Measurements from ENCODE around the gene CROT.

The CROT gene

DNA sequence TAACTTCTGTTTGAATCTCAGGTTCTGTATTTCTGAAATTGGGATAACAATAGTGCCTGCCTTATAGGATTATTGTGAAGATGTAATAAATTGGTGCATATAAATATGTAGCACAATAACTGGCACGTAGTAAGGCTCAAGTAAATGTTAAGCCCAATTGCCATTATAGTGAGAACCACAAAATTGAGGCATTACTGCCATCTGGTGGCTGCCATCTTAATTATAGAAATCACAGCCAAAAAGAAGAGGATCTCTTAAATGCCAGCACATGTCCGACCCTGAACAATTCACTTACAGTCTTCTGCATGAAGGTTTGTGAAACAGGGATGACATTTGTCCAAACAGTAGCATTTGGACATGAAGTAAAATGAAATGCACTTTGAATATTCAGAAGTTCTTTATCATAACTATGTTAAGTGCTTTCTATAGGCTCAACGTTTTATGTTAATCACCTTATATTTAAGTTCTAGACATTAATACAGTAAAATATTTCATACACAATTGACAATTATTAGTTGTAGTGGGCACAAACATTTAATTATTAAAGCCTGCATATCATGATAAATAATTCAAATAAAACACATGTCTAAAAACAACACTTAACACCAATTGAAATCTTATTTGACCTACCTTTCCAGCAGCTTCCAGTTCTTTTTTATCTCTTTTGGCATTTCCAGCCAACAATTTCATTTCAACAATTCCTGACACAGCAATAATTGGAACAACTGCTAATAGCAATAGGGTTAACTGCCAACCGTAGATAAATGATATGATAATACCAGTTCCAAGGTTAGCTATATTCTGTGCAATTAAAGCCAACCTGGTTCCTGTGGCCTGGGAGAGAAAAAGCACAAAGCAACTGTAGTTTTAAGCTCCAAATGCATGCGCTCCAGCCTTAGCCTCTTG, 71.5 kb downstream of the CROT start:
- no peak for DNase-seq

DNA sequence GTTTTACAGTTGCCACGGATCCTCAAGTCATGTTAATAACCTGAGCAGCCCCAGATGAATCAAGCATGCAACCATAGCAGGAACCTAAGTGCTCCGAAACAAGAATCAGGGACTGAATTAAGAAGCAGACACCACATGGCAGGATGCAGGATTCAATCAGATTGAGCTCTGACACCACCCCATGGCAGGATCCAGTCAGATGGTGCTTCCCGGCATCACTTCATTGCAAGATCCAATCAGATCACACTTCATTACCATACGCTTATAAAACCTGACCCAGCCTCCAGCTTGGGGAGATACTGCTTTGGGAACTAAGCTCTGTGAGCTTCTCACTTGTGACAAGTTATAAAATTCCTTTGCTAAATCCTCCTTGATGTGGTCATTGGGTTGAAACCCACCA, 74.7 kb downstream of the CROT start:
- no peak for DNase-seq

DNA sequence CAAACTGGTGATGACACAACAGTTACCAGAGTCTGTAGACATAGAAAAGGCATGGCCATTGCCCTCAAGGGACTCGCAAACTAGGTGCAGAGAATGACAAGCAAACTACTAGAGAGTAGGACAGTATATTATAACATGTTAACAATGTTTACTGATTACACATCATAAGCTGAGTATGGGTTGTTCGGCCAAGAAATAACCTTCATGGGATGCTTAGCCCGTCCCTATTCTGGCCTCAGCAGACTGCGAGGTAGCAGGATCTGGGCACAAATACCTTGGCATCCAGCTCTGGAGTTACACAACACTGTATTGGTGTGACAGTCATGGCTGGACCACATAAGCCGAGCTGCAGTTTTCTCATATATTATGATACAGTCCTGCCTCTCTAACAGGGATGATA, 78.6 kb downstream of the CROT start:
- no peak for DNase-seq

DNA sequence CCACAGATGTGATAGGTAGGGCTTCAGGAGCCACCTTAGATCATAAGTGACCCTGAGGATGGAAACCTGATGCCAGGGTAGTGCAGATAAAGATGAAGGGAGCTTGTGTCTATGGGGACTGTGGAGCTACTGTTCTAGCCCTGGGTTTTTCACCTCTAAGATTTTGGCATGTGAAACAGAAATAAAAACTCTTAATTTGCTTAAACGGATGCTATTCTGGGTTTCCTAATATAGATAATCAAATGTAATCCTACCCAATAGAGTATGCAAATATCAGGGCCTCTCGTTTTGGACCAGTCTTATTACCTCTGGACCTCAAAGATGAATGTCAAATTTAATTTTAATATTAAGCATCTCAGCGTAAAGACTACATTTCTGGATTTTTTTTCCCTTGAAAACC, 80.7 kb downstream of the CROT start:
- no peak for DNase-seq

DNA sequence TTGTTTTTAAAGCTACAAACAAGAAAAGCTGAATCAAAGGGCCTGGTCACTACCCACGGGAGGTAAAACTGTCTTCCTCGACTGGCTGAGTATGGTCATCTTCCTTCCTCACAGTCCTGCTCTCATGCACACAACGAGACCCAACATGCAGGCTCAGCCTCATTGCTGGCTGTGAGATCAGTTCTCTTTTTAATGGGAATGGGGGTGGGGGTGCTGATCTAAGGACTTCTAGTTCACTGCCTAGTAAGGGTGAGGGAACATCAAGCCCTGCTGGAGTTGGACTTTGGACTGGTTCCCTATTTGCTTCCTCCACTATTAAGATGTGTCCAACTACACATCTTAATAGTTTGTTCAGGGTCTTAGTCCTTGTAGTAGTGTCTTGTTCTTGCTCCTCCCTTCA, 81.8 kb downstream of the CROT start:
- no peak for DNase-seq

DNA sequence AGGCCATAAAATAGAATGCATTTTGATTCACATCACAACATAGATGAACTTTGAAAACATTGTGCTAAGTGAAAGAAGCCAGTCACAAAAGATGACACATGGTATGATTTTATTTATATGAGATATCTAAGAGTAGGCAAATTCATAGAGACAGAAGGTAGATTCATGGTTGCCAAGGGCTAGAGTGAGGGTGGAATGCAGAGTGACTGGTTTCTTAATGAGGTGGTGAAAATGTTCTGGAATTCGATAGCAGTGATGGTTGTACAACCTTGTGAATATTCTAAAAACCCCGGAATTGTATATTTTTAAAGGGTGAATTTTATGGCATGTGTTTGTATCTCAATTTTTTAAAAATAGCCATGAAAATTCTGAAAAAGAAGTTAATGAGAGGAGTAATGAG, 87.1 kb downstream of the CROT start:
- DNase-seq, result no peak

DNA sequence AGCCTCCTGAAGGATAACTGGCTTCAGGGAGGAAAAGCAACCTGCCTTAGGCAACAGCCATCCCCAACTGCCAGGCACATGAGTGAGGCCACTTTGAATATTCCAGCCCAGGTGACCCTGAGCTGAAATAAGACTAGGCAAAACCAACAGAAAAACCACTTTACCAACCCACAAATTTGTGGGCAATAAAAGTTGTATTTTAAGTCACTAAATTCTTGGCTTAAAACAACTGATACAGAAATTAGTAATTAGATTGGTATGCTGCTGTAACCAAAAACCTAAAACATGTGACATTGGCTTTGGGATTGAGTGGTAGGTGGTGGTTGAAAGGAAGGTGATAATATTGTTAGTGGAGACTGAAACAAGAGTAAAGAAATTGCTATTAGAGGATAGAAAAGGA, 90.1 kb downstream of the CROT start:
- no peak for DNase-seq

DNA sequence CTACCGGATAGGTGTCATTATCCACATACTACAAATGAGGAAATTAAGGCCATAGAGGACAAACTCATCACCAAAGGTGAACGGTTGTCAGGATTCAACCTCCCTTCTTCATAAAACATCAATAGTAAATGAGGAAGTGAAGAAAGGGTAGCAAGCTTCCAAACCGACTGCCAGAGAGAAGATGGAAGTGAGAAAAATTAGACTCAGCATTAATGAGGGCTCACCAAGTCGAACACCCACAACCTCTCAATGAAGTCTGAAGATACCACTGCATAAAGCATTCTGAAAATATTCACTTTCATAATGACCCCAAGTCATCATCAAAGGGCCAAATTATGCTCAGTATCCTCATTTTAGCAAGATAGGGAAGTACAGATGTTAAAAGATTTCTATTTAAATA, 100.4 kb downstream of the CROT start:
- DNase-seq, result no peak

DNA sequence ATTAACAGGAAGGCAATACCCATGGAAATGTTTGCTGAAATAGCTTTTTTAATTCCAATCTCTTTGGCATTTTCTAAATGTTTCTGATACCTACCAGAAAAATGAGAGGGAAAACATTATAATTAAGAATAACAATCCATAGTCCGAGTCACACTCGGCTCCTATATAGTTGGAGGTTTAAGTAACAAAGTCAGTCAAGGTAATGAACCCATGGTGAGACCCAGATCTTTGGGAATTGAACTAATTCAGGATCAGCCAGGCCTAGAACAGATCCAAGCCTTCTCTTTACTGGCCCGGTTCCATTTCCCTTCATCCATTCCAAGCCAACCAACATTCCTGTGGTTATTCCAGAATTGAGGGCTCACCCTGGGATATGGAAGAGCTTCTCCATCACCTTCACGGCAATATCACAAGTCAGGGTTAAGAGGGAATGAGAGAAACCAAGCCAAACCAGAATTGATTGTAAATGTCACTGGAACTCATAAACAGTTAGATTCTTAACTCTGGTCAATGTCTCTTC, 101.7 kb downstream of the CROT start:
- DNase-seq, result no peak

DNA sequence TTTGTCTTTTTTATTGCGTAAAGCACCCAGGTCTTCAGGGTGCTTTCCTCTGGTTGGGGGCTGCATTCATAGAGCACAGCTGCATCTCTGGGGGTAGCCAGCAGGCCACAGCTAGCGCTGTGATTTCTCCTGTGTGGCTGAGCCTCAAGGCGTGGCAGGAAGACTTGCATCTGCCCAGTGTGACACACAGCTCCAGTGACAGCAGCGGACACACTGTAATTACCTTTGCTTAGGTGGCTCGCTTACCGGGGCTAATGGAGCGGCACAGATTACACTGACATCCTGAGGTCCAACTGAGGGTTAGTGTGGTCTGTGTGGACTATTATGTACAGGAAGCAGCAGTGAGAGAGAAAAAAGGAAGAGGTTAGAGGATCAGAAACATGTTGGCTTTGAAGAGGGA, 102.9 kb downstream of the CROT start:
- no peak for DNase-seq
